GM18526 (cell line): ENCODE results near the gene PCF11.

Source experiments
- POLR2A ChIP-seq: IDR thresholded peaks from 3 replicates; pipeline ENCODE4 v1.6.1; 2011; ENCODE audit not compliant: insufficient read length; ENCODE audit errors: extremely low read depth

PCF11 gene

GRCh38 chr11:83205608-83206185 is 48.8 kb downstream of the PCF11 start:
- TF ChIP-seq POLR2A, result no peak

GRCh38 chr11:83206221-83206620 is 49.3 kb downstream of the PCF11 start:
- TF ChIP-seq POLR2A, result no peak

GRCh38 chr11:83219095-83219494 is 62.2 kb downstream of the PCF11 start:
- no peak for TF ChIP-seq POLR2A

GRCh38 chr11:83220260-83220659 is 63.3 kb downstream of the PCF11 start:
- TF ChIP-seq POLR2A, result no peak

GRCh38 chr11:83221694-83222093 is 64.8 kb downstream of the PCF11 start:
- no peak for TF ChIP-seq POLR2A

- TF ChIP-seq POLR2A, result no peak
Observed at GRCh38 chr11:83222499-83222898, 65.6 kb downstream of the PCF11 start.

GRCh38 chr11:83223457-83223856 is 66.5 kb downstream of the PCF11 start:
- no peak for TF ChIP-seq POLR2A

GRCh38 chr11:83235825-83236224 is 78.9 kb downstream of the PCF11 start:
- TF ChIP-seq POLR2A, result no peak
